GM12891 (cell line): Measurements from ENCODE around the gene CHCHD6.

Source experiments
- PAX5 ChIP-seq: IDR thresholded peaks from 2 replicates; pipeline ENCODE4 v1.6.1; 2011; ENCODE audit warnings: low read length, moderate library complexity, mild to moderate bottlenecking; ENCODE audit not compliant: insufficient read depth, severe bottlenecking
- POLR2A ChIP-seq: IDR thresholded peaks from 2 replicates; pipeline ENCODE4 v1.6.1; 2011; ENCODE audit warnings: low read depth, low read length, control low read depth
- POLR2AphosphoS5 ChIP-seq: IDR thresholded peaks from 2 replicates; pipeline ENCODE4 v1.6.1; 2011; ENCODE audit warnings: low read depth, low read length, control low read depth
- POU2F2 ChIP-seq: IDR thresholded peaks from 2 replicates; pipeline ENCODE4 v1.6.1; 2011; ENCODE audit warnings: low read depth, mild to moderate bottlenecking, control low read depth, low read length, moderate library complexity
- SPI1 ChIP-seq: IDR thresholded peaks from 2 replicates; pipeline ENCODE4 v1.6.1; 2011; ENCODE audit warnings: low read depth, low read length, control low read depth
- TAF1 ChIP-seq: IDR thresholded peaks from 2 replicates; pipeline ENCODE4 v1.6.1; 2011; ENCODE audit warnings: low read depth, low read length, control low read depth

DNA sequence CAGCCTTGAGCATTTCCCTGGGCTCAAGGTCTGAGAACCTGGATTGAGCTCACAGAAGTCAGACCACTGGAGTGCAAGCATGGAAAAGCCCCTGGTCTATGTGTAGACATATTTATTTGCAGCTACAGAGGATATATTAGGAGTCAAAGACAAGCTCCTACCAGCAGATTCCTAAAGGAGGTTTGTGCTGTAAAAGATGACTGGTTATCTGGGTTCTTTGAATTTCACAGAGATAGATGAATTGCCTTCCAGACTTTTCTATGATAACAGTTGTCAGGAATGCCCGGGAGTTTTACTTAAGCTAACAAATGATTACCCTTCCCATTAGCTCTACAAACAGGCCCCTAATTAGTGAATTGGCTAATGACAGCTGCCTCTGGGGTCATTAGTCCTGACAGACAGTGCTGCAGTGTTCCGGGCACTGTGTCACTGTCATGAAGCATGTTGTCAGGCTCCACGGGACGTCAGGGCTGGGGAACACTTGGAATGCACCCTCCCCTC, 230.0 kb downstream of the CHCHD6 start:
- TF ChIP-seq POLR2AphosphoS5, result no peak
- TF ChIP-seq TAF1, result no peak
- no peak for TF ChIP-seq POLR2A
- TF ChIP-seq POU2F2, result no peak
- TF ChIP-seq SPI1, result no peak
- TF ChIP-seq PAX5, result no peak
